ENCODE data around the gene SLC25A42. TPM values are rescaled to one million over a fixed set of nuclear protein-coding genes. Genes with fewer than 3 reads are reported as not detected.
A peak's percentile ranks its signal among the peaks of the same experiment; 100 is the strongest.

The SLC25A42 gene
- total RNA-seq, 2 donors from 2014 or later, result 10.3 to 14.4 TPM

DNA sequence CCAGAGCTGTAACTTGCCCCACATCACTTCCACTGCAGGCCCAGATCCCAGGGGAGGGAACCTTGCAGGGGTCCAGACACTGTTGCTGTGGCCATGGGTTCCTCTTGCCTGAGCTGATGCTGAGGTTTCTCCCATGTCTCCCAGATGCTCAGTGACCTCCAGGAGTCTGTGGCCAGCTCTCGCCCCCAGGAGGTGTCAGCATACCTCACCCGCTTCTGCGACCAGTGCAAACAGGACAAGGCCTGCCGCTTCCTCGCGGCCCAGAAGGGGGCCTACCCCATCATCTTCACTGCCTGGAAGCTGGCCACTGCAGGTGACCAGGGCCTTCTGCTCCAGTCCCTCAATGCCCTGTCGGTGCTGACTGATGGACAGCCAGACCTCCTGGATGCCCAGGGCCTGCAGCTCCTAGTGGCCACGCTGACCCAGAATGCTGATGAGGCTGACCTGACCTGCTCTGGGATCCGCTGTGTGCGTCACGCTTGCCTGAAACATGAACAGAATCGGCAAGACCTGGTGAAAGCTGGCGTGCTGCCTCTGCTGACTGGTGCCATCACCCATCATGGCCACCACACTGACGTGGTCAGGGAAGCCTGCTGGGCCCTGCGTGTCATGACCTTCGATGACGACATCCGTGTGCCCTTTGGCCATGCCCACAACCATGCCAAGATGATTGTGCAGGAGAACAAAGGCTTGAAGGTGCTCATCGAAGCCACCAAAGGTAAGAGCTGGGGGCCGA, 12.1 kb upstream of the SLC25A42 start:
- Histone ChIP-seq H3K9me3 (no peaks in the 10 kb centered on the region), H3K4me1 (no peaks in the 10 kb centered on the region), H3K36me3 (peaks cover 40% of the 10 kb centered on the region), H3K4me3 (no peak overlapping the region), H3K27ac (no peak overlapping the region), H3K27me3 (no peaks in the 10 kb centered on the region)
- TF ChIP-seq CTCF (IDR thresholded peaks at IDR 0.05), result no peak
- DNase-seq (ENCODE audit: low spot score), result no peak

DNA sequence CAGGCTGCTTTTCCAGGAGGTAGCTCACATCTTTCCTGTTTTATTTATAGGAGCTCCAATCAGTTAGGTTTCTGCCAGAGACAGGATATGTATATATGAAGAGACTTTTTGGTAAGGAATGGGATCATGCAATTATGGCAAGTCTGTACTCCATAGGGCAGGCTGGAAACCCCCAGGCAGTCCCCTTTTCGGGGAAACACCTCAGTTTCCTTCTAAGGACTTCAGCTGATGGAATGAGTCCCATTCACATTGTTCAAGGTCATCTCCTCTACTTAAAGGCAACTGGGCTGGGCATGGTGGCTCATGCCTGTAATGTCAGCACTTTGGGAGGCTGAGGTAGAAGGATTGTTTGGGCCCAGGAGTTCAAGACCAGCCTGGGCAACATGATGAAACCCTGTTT, 10.9 kb upstream of the SLC25A42 start:
- TF ChIP-seq CTCF (IDR thresholded peaks at IDR 0.05), result no peak
- Histone ChIP-seq H3K27me3 (no peaks in the 10 kb centered on the region), H3K4me1 (no peaks in the 10 kb centered on the region), H3K9me3 (no peaks in the 10 kb centered on the region), H3K27ac (no peak overlapping the region), H3K36me3 (peaks cover 45% of the 10 kb centered on the region), H3K4me3 (no peak overlapping the region)
- DNase-seq (ENCODE audit: low spot score), result no peak

GRCh38 chr19:19053508-19054314, 10.1 kb upstream of the SLC25A42 start:
- H3K9me3 ChIP-seq, result no peaks in the 10 kb centered on the region
- H3K27ac ChIP-seq, result no peak overlapping the region
- peaks cover 46% of the 10 kb centered on the region for H3K36me3 ChIP-seq
- H3K4me1 ChIP-seq, result no peaks in the 10 kb centered on the region
- H3K27me3 ChIP-seq, result no peaks in the 10 kb centered on the region
- TF ChIP-seq CTCF (IDR thresholded peaks at IDR 0.05), result peak; percentile 61 to 85
- no peak overlapping the region for H3K4me3 ChIP-seq
- DNase-seq (ENCODE audit: low spot score), result no peak

DNA sequence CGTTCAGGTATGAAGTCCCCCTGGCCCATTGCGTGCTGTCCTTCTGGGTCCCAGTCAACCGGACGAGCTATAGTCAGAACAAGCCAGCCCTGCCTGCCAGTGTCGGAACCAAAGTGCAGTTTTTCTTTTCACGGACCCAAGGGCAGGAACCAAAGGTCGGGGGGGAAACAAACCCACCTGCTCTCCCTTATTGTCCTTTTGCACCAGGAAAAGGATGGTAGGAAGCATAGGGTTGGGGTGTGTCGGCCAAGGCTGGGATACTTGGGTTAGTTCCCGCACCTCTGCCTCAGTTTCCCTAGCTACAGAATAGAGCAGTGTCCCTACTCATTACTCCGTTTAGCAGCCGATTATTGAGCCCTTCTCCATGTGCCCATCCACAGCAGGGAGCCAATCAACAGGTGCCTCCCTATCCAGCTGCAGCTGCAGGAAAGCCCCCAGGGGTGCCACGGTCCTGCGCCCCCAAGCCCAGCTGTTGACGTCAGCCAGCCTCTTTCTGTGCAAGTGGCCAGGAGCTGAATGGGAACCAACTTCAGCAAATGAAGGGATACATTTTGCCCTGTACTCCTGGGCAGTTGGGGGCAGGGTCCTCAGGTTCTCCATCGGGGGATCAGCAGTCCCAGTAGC, 9.4 kb upstream of the SLC25A42 start:
- peaks cover 46% of the 10 kb centered on the region for H3K36me3 ChIP-seq
- H3K4me1 ChIP-seq, result no peaks in the 10 kb centered on the region
- no peaks in the 10 kb centered on the region for H3K9me3 ChIP-seq
- no peak for DNase-seq (ENCODE audit: low spot score)
- TF ChIP-seq CTCF (IDR thresholded peaks at IDR 0.05), result no peak
- no peaks in the 10 kb centered on the region for H3K27me3 ChIP-seq
- H3K4me3 ChIP-seq, result no peak overlapping the region
- no peak overlapping the region for H3K27ac ChIP-seq

DNA sequence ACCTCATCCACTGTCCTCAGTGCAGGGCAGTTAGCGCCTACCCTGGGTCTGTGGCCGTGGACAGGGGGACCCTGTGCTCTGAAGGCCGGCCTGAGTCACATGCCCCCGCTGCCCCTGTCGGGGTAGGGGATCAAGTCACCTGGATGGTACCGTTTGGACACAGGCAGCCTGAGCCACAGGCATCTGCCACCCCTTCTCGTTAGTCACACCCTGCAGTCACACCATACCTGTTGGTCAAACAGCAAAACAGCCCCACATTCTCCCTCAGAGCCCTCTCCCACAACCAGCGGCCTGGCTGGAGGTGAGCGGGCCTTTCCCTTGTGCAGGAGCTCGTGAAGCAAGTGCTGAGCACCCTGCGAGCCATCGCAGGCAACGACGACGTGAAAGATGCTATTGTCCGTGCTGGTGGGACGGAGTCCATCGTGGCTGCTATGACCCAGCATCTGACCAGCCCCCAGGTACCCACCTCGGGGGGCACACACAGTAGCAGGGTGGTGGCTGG, 8.8 kb upstream of the SLC25A42 start:
- H3K4me3 ChIP-seq, result no peak overlapping the region
- H3K9me3 ChIP-seq, result no peaks in the 10 kb centered on the region
- no peaks in the 10 kb centered on the region for H3K27me3 ChIP-seq
- no peak for DNase-seq (ENCODE audit: low spot score)
- H3K27ac ChIP-seq, result no peak overlapping the region
- no peaks in the 10 kb centered on the region for H3K4me1 ChIP-seq
- H3K36me3 ChIP-seq, result peaks cover 46% of the 10 kb centered on the region
- no peak for TF ChIP-seq CTCF (IDR thresholded peaks at IDR 0.05)

Measured in right atrium auricular region (tissue), 2 donors.